ENCODE data around the gene CBFA2T3. TPM values are rescaled to one million over a fixed set of nuclear protein-coding genes. Genes with fewer than 3 reads are reported as not detected.

Gene CBFA2T3
- total RNA-seq, 1 experiment from 2014 or later, result 2.1 TPM

- Histone ChIP-seq H3K27me3 (replicated peaks; ENCODE audit: control insufficient read depth, insufficient read depth, low read length) (no peaks in the 10 kb centered on the region), H3K9me3 (no peaks in the 10 kb centered on the region), H3K4me1 (no peaks in the 10 kb centered on the region), H3K4me3 (ENCODE audit: low read depth, low read length) (no peak overlapping the region), H3K36me3 (ENCODE audit: control insufficient read depth, insufficient read depth, low read length) (no peaks in the 10 kb centered on the region)
- Mint-ChIP-seq H3K4me3 (ENCODE audit: unreplicated experiment) (no peak overlapping the region), H3K36me3 (ENCODE audit: insufficient read depth, unreplicated experiment) (no peaks in the 10 kb centered on the region), H3K27me3 (ENCODE audit: insufficient read depth, unreplicated experiment) (peaks cover 21% of the 10 kb centered on the region), H3K27ac (ENCODE audit: unreplicated experiment) (no peak overlapping the region), H3K9me3 (ENCODE audit: unreplicated experiment) (peaks cover 8% of the 10 kb centered on the region), H3K4me1 (ENCODE audit: low read depth, unreplicated experiment) (no peaks in the 10 kb centered on the region)
- TF ChIP-seq CTCF (IDR thresholded peaks at IDR 0.05; ENCODE audit: insufficient read depth in 1 of 2, low read depth in 1 of 2, low read length in 1 of 2, severe bottlenecking in 1 of 2, unreplicated experiment in 1 of 2), result no peak
- no TSS peak for BruUV-seq (replicated peaks)
- intact Hi-C loops (cut with micrococcal nuclease; ENCODE audit: unreplicated experiment), result no loop called here
- no peak for DNase-seq
- ChIA-PET CTCF (no interaction called here), POLR2A (no interaction called here)
Observed at GRCh38 chr16:89015271-89015859, 38.4 kb upstream of the CBFA2T3 start.

- no peaks in the 10 kb centered on the region for H3K9me3 ChIP-seq
- no peak overlapping the region for H3K4me3 ChIP-seq (ENCODE audit: low read depth, low read length)
- intact Hi-C loops (cut with micrococcal nuclease; ENCODE audit: unreplicated experiment), result no loop called here
- Mint-ChIP-seq H3K4me3 (ENCODE audit: unreplicated experiment) (no peak overlapping the region), H3K27ac (ENCODE audit: unreplicated experiment) (no peak overlapping the region), H3K9me3 (ENCODE audit: unreplicated experiment) (peaks cover 11% of the 10 kb centered on the region), H3K27me3 (ENCODE audit: insufficient read depth, unreplicated experiment) (peaks cover 16% of the 10 kb centered on the region), H3K4me1 (ENCODE audit: low read depth, unreplicated experiment) (no peaks in the 10 kb centered on the region), H3K36me3 (ENCODE audit: insufficient read depth, unreplicated experiment) (no peaks in the 10 kb centered on the region)
- no peaks in the 10 kb centered on the region for H3K27me3 ChIP-seq (replicated peaks; ENCODE audit: control insufficient read depth, insufficient read depth, low read length)
- DNase-seq, result no peak
- BruUV-seq (replicated peaks), result no TSS peak
- H3K36me3 ChIP-seq (ENCODE audit: control insufficient read depth, insufficient read depth, low read length), result no peaks in the 10 kb centered on the region
- ChIA-PET POLR2A (no interaction called here), CTCF (no interaction called here)
- TF ChIP-seq CTCF (IDR thresholded peaks at IDR 0.05; ENCODE audit: insufficient read depth in 1 of 2, low read depth in 1 of 2, low read length in 1 of 2, severe bottlenecking in 1 of 2, unreplicated experiment in 1 of 2), result no peak
- H3K4me1 ChIP-seq, result no peaks in the 10 kb centered on the region
Observed at GRCh38 chr16:89014403-89015230, 37.6 kb upstream of the CBFA2T3 start.

- CTCF ChIA-PET, result no interaction called here
- POLR2A ChIA-PET, result no interaction called here
- Histone ChIP-seq H3K36me3 (ENCODE audit: control insufficient read depth, insufficient read depth, low read length) (no peaks in the 10 kb centered on the region), H3K4me1 (no peaks in the 10 kb centered on the region), H3K9me3 (no peaks in the 10 kb centered on the region), H3K4me3 (ENCODE audit: low read depth, low read length) (no peak overlapping the region), H3K27me3 (replicated peaks; ENCODE audit: control insufficient read depth, insufficient read depth, low read length) (no peaks in the 10 kb centered on the region)
- Mint-ChIP-seq H3K27me3 (ENCODE audit: insufficient read depth, unreplicated experiment) (peaks cover 14% of the 10 kb centered on the region), H3K27ac (ENCODE audit: unreplicated experiment) (no peak overlapping the region), H3K4me1 (ENCODE audit: low read depth, unreplicated experiment) (no peaks in the 10 kb centered on the region), H3K36me3 (ENCODE audit: insufficient read depth, unreplicated experiment) (no peaks in the 10 kb centered on the region), H3K9me3 (ENCODE audit: unreplicated experiment) (peaks cover 17% of the 10 kb centered on the region), H3K4me3 (ENCODE audit: unreplicated experiment) (no peak overlapping the region)
- no TSS peak for BruUV-seq (replicated peaks)
- no peak for TF ChIP-seq CTCF (IDR thresholded peaks at IDR 0.05; ENCODE audit: insufficient read depth in 1 of 2, low read depth in 1 of 2, low read length in 1 of 2, severe bottlenecking in 1 of 2, unreplicated experiment in 1 of 2)
- no peak for DNase-seq
- intact Hi-C loops (cut with micrococcal nuclease; ENCODE audit: unreplicated experiment), result no loop called here
Observed at GRCh38 chr16:89013692-89014402, 36.8 kb upstream of the CBFA2T3 start.

All from Caco-2 (cell line).